Activated T-helper 1 cell treated with anti-CD3 and anti-CD28 coated beads, Interleukin-12 subunit alpha, Interleukin-12 subunit beta, Interleukin-2, Interleukin-4 antibody, amounts not matched to agents 30 ng/mL and 10 ng/mL and 1 ng/mL, durations not matched to agents 14 hours and 24 hours and 36 hours (primary cell): ENCODE measurements around the gene EHD2. TPM values are rescaled to one million over a fixed set of nuclear protein-coding genes. Genes with fewer than 3 reads are reported as not detected.

Experiments used
- total RNA-seq: library from RNA; stranded (reverse); gene quantifications from 2 replicates; pipeline ENCODE4 v1.2.3, GENCODE V29; 2022

Gene EHD2
- total RNA-seq, 1 donor from 2014 or later, result 0.29 TPM

Other genes starting within 250 kb of the EHD2 start
- gene SLC8A2, start 241.5 kb upstream of the EHD2 start, total RNA-seq, result 0.05 TPM in 1 of 2 replicates, not detected in the other
- 9.6 and 10.8 TPM in 2 replicates for gene KPTN, start 229.2 kb upstream of the EHD2 start, total RNA-seq
- gene NAPA, start 198.4 kb upstream of the EHD2 start, total RNA-seq, result 66.4 and 68.7 TPM in 2 replicates
- gene ZNF541, start 140.3 kb upstream of the EHD2 start, total RNA-seq, result 0.05 and 0.39 TPM in 2 replicates
- gene BICRA, start 104.3 kb upstream of the EHD2 start, total RNA-seq, result 13.0 and 13.5 TPM in 2 replicates
- gene NOP53, start 32.1 kb downstream of the EHD2 start, total RNA-seq, result 206 and 211 TPM in 2 replicates
- gene SELENOW, start 65.3 kb downstream of the EHD2 start, total RNA-seq, result 106 and 107 TPM in 2 replicates
- not detected in 2 replicates for gene TPRX1, start 91.1 kb downstream of the EHD2 start, total RNA-seq
- gene CRX, start 108.5 kb downstream of the EHD2 start, total RNA-seq, result not detected in 2 replicates
- gene TPRX2, start 145.8 kb downstream of the EHD2 start, total RNA-seq, result not detected in 2 replicates
- gene SULT2A1, start 172.9 kb downstream of the EHD2 start, total RNA-seq, result not detected in 2 replicates